HG03378 (cell line): ENCODE measurements around the gene CAMK4.
"Not testable (repeated sequence)": the region's sequence is repeated elsewhere in the genome, so short reads cannot be mapped to it uniquely, and the experiment has no call there.

Experiments
- ATAC-seq: cut with Tn5 transposase; IDR thresholded peaks from one replicate; pipeline ENCODE4 v1.9.1; 2021; ENCODE audit warnings: mild to moderate bottlenecking, moderate library complexity; ENCODE audit not compliant: unreplicated experiment

The CAMK4 gene

DNA sequence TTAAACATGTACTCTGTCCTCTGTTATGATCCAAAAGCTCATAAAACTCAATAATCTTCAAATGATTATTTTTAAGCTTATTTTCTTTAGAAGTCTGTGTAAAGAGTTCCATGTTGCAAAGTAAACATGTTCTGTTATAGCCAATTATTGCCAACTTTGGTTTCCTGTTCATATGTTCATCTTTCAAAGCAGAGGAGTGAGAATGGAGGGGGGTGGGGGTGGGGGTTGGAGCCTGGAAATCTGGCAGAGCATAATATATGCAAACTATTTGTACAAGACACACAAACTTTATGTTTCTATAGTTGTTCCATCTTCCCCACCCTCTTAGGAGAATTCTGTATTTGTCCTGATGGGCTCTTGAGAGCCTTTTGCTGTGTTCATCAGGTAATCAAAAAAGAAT is 153.1 kb downstream of the CAMK4 start:
- no peak for ATAC-seq

DNA sequence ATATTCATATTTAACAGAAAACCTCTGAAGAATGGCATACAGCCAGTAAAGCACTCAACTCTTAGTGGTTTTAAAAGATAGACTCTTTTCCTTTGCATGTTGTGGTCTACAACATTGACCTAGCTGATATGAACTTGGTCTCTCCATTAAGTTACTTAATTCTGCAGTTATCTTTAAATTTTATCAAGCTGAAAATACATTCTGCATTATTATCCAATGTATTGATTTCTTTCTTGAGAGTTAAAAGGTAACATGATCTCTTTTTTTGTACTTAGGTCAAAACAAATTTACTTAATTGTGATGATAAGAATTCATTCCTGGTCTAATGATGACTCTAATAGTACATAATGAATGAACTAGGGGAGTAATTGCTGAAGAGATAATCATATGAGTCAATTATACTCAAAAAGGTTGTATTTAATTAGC is 155.2 kb downstream of the CAMK4 start:
- no peak for ATAC-seq

DNA sequence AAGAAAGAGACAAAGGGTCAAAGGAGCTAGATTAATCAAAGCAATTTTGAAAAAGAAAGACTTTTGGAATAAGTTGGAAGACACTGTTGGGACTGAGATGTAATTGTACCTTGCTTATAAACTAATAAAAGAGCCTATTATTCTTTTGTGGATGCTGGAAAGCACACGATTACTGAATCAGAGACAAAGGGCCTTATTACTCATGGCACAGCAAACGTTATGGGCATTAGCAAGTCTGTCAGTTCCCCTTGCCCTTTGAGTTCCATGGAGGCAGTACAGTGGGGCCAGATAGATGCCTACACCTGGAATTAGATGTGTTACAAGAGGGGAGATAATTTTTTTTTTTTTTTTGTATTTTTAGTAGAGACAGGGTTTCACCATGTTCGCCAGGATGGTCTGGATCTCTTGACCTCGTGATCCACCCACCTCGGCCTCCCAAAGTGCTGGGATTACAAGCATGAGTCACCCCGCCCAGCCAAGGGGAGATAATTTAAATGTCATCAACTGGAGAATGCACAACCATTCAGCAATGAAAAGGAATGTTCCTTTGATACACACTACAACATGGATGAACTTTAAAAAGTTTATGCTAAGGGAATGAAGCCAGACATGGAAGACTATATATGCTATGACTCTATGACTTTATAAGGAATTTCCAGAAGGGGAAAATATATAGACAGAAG is 159.2 kb downstream of the CAMK4 start:
- no peak for ATAC-seq

DNA sequence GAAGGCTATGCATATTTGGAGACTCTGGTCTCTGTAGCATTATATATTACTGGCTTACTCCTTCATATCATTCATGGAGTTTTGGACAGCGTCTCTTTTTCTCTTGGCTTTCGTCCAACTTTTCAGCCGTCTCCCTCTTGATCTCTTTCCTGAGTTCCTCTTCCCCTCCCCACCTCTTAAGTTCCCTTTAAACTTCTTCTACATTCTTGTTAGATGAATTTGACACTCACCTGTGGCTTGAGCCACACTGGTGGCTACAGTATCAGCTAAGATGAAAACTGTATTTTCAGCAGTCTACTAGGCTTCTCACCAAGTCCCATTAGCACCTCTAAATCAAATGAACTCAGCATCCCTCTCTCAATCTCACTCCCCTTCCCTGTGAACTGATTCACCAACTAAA is 160.0 kb downstream of the CAMK4 start:
- no peak for ATAC-seq

DNA sequence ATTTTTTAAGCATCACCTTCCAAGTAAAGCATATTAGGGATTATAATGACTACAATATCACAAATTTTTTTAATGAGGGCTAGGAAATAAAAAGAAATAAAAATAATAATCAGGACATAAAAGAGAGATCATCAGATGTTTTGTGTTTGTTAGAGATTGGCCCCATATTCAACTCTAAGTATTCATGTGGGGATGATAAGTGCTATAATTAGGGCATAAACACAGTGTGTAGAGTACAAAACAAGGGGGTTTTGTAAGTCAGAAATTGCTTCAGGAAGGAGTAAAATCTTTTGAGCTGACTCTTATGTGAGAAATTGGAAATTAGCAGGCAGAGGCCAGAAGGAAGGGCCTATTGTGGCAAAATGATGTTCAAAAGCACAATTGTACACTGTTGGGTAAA is 160.9 kb downstream of the CAMK4 start:
- no peak for ATAC-seq

DNA sequence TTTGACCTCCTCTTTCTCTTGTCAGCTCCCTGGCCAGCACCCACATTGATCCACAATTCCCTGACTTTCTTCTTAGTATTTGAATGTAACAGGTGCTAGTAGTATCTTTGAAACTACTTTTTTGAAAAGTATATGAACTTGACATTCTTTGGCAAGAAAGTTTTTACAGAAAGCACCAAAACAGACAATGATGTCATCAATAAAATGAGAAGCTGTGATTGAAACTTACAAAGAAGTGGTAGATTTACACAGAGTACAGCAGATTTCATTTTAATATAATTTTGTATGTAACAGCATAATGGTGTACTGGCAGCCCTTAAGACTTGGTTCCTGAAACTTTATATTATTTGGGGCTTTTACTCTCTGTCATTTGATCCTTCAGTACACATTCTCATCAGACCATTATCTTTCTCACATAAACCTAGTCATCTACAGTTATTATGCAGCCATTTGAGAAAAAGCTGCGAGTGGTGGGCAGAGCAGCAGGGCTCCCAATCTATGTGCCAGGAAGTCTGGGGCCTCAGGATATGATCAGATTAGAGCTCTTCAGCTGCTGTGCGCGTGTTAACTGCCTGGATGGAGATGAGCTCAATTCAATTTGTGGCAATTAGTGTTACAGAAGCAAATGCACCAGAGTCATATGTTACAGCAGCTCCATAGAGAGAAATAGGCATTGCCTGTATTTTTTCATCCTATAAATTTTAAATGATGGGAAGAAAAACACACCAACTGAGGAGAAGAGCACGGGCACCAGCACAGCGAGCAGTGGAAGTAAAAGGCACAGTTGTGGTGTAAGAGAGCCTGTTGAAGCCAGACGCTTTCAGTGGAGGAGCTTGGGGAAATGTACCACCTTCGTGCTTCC is 162.0 kb downstream of the CAMK4 start:
- no peak for ATAC-seq

DNA sequence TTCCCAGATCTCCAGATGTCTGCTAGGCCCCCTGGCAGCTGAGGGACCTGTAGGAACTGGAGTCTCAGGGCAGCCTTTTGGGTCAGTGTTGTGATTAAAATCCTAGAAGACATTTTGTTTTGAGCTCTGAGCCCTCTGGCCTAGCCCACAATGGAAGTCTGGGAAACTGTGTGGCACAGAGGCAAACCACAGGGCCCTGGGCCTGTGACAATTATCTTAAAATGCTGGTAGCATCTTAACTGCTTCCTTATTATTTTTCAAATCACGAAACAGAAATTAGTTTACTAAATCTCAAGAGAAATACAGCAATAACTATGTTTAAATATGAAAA is 162.6 kb downstream of the CAMK4 start:
- ATAC-seq = no peak

DNA sequence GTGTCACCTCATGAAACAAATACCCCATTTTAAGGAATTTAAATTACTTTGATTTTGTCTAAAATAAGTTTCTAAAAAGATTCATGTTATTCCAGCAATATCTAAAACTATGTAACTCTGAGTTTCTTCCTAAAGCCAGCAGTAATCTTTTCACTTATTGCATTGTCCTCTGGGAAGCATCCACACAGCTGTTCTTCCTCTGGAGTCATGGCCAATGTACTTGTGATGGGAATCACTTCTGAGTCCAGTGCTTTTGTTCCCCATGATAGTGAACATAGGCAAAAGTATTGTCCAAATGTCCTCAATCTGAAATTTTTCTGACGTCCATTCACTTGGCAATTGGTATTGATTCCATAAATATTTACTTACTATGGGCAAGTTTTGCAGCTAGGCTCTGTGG is 163.2 kb downstream of the CAMK4 start:
- no peak for ATAC-seq

DNA sequence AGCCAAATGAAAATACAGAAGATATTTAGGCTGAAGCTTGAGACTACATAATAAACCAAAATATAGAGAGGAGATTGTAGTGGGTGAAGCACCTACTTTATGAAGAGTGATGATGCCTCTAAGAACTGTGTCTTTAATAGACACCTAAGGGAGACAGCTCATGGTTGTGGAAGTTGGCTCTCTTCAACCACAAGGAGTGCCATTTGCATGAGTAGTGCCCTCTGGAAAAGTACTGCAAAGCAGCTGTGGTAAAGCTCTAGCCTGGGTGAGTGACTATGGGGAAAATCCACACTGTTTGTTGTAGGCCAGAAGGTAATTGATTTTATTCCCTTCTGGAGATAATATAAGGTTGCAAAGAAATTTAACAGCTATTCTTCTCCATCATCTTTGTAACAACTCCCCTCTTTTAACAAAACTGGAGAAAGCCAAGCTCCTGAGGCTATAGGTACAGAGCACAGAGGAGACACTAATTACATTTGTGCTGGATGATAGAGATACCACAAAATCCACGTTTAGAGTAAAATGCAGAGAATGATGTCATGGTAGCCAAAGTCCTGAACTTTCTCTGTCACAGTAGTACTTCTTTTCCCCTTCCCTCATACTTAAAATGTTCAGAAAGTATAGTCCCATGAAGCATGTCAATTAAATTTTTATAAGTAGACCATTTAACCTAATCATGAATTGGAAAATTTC is 165.4 kb downstream of the CAMK4 start:
- ATAC-seq = no peak

DNA sequence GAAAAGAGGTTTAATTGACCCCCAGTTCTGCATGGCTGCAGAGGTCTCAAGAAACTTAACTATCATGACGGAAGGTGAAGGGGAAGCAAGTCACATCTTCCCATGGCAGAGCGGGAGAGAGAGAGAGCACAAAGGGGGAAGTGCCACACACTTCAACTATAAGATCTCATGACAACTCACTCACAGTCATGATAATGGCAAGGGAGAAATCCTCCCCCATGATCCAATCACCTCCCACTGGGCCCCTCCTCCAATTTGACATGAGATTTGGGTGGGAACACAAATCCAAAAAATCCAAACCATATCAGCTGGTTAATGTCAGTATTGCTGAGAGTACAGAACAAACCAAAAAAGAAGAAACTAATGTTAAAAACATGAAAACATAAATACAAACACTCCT is 168.0 kb downstream of the CAMK4 start:
- no peak for ATAC-seq

DNA sequence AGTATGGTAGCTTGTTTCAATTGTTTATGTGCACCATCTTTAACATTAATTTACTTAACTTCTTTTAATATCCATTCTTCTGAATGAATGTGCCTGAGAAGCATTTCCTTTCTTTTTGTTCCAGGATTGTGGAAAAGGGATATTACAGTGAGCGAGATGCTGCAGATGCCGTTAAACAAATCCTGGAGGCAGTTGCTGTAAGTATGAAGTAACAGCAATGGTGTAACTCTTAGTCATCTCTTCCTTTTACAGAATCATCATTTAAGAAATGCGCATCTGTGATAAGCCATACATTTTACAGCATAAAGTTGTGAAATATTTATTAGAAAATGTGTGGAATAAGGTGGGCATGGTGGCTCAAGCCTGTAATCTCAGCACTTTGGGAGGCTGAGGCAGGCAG is 170.4 kb downstream of the CAMK4 start:
- ATAC-seq = no peak

DNA sequence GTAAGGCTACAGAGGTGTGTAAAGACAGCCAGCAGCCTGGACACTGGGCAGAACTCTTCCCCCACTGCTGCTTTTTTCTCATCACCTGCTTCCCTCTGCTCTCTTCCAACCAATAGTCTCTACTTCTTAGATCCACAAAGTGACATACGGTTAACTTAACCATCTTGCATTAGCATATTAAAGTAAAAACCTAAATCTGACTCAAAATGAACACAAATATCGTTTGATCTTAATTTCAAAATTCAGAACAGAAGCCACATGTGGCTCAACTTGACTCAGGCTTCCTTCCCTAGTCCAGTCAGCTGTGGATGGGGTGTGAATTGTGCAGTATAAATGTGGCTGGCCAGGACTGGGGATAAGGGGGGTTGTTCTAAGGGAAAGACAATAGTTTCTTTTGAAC is 173.8 kb downstream of the CAMK4 start:
- ATAC-seq = no peak

DNA sequence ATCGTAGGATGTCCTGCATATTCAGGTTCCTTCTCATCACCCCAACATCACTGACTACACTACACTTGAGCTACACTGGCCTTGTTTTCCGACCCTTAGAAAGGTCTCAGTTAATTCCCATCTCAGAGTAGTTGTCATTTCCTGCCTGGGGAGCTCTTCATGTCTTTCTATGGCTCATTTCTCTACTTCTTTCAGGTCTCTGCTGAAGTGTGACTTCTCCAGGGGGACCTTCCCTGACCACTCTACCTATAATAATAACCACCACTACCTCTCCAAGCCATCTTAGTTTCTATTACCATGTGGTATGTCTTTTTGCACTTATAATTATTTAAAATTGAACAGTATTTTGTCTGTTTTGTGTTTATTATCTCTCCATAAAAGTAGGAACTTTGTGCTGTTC is 174.9 kb downstream of the CAMK4 start:
- no peak for ATAC-seq

DNA sequence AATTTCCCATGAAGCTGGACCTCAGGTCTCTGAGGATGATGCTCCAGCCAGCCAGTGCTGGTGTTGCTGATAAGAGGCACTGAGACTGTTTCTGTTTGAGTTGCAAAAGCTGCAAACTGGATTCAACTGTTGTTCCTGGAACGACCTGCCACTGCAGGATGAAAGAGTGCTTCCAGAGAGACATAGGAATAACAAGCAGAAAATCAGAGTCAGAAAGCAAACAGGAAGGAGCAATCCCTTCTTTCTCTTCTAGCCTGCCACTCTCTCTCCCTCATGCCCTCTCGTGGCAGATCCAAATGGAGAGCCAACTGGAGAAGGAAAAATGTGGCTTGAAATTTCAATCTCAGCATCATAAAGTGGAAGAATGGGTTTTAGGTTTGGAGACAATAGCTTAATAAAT is 177.7 kb downstream of the CAMK4 start:
- no peak for ATAC-seq

DNA sequence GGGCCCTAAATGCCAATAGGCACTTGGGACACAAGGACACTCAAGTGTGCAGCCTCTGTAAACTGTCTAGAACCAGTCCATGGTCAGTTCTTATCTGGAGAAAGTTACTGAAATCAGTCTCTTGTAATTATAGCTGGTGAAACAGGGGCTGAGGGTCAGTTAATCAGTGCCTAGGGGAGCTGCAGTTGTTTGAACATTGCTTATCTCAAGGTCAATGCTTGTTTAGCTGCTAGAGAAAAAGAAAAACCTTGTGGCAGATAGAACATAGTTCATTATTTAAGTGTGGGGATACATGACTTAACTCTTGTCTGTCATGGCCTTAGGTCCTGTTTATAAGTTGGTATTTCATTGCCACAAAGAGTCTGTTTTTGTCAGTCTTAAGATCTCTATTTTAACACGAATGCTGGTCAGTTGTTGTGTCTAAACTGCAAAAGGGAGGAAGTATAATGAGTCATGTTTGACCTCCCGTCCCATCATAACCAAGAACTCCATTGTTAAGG is 180.1 kb downstream of the CAMK4 start:
- no peak for ATAC-seq

DNA sequence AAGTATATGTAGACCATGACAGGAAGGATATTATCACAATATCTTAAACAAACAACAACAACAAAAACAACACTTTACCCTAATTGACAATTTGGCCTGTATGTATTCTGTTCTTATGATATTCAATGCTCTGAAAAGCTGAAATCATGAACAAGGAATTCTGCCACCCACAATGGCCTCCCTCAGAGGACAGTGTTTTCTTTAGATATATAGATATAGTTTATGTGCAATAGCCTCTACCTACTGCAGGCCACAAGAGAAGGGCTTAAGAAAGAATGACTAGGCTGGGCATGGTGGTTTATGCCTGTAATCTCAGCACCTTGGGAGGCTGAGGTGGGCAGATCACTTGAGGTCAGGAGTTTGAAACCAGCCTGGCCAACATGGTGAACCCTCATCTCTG is 183.4 kb downstream of the CAMK4 start:
- no peak for ATAC-seq

DNA sequence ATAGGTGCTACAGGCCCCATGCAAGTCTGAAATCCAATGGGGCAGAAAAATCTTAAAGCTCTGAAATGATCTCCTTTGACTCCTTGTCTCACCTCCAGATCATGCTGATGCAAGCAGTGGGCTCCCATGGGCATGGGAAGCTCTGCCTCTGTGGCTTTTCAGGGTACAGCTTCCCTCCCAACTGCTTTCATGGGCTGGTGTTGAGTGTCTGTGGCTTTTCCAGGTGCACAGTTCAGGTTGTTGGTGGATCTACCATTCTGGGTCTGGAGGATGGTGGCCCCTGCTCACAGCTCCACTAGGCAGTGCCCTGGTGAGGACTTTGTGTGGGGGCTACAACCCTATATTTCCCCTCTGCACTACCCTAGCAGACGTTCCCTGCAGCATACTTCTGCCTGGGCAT is 184.6 kb downstream of the CAMK4 start:
- no peak for ATAC-seq

DNA sequence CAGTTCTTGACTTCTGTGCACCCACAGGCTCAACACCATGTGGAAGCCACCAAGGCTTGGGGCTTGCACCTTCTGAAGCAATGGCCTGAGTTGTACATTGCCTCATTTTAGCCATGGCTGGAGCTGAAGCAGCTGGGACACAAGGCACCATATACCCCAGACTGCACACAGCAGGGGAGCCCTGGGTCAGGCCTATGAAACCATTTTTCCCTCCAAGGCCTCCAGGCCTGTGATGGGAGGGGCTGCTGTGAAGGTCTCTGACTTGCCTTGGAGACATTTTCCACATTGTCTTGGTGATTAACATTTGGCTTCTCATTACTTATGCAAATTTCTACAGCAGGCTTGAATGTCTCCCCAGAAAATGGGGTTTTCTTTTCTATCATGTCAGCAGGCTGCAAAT is 185.1 kb downstream of the CAMK4 start:
- not testable (repeated sequence) for ATAC-seq

DNA sequence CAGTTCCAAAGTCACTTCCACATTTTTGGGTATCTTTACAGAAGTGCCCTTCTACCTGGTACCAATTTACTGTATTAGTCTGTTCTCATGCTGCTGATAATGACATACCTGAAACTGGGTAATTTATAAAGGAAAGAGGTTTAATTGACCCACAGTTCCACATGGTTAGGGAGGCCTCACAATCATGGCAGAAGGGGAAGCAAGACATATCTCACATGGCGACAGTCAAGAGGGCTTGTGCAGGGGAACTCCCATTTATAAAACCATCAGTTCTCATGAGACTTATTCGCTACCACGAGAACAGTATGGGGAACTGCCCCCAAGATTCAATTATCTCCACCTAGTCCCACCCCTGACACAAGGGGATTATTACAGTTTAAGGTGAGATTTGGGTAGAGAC is 185.9 kb downstream of the CAMK4 start:
- not testable (repeated sequence) for ATAC-seq

DNA sequence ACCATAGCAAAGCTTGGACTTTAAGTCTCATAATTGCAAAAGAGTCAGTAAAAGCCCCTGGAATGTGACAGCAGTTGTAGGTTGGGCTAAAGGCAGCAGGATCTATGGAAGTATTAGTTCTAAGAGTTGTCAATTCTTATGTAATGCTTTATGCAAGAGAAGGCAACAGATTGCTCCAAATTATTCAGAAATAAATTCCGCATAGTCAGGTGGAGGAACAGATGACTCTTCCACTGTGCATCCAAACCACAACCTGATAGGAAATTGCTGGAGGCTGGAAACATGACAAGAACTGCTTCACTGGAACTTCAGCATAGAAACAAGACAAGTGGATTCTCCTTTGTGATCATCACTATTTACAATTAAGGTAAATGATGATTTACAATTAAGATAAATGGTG is 187.1 kb downstream of the CAMK4 start:
- ATAC-seq = no peak

DNA sequence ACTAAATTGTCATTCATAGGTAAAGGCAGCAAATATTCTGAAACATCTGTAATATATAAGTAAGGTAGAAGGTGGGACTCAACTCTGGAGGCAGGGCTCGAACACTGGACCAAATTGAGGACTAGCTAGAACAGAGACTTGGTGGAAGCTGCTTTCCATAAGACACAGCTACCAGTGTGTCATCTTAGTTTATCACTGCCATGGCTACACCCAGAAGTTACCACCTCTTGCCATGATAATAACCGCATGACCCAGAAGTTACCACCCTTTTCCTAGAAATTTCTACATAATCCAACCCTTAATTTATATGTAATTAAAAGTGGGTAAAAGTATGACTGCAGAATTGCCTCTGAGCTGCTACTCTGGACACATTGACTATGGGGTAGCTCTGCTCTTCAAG is 188.4 kb downstream of the CAMK4 start:
- no peak for ATAC-seq

DNA sequence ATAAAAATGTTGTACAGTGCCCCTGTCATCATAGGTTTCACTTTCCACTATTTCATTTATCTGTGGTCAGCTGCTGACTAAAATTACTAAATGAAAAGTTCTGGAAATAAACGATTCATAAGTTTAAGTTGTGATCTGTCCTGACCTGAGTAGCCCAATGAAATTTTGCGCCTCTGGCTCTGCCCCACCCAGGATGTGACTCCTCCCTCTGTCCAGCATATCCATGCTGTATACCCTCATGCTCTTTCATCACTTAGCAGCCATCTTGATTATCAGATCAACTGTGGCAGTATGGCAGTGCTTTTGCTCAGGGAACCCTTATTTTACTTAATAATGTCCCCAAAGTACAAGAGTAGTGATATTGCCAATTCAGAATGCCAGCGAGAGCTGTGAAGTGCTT is 190.9 kb downstream of the CAMK4 start:
- no peak for ATAC-seq
